HepG2 (cell line): ENCODE measurements around the gene NUP88. TPM values are rescaled to one million over a fixed set of nuclear protein-coding genes. Genes with fewer than 3 reads are reported as not detected.

ENCODE experiments used
- ATF1 ChIP-seq: IDR thresholded peaks from 2 replicates; pipeline ENCODE4 v1.6.1; 2016; ENCODE audit warnings: mild to moderate bottlenecking, control low read depth
- CREM ChIP-seq, 2 experiments: sonication (generic) in 1 of 2; formaldehyde crosslinking in 1 of 2; IDR thresholded peaks; 2 replicates each; pipeline versions ENCODE4 v1.4.0 to v1.6.1; 2016 to 2020; ENCODE audit warnings: antibody characterized with exemption in 1 of 2, mild to moderate bottlenecking in 1 of 2, missing genetic modification reagents in 1 of 2
- HDAC1 ChIP-seq: sonication (generic); formaldehyde crosslinking; IDR thresholded peaks from 2 replicates; pipeline ENCODE4 v1.5.1; 2020; ENCODE audit warnings: mild to moderate bottlenecking, missing genetic modification reagents
- HES4 ChIP-seq: sonication (generic); formaldehyde crosslinking; IDR thresholded peaks from 2 replicates; pipeline ENCODE4 v1.9.0; 2021; ENCODE audit warnings: mild to moderate bottlenecking, missing genetic modification reagents, borderline replicate concordance
- SALL2 ChIP-seq: sonication (generic); formaldehyde crosslinking; IDR thresholded peaks from 2 replicates; pipeline ENCODE4 v1.8.1; 2023; ENCODE audit warnings: mild to moderate bottlenecking, missing genetic modification reagents, inconsistent platforms
- SP5 ChIP-seq: IDR thresholded peaks from 2 replicates; pipeline ENCODE4 v1.6.1; 2016; ENCODE audit warnings: low read depth, borderline replicate concordance
- ZNF383 ChIP-seq: sonication (generic); formaldehyde crosslinking; IDR thresholded peaks from 2 replicates; pipeline ENCODE4 v1.4.0; 2020; ENCODE audit warnings: missing genetic modification reagents, mild to moderate bottlenecking, borderline replicate concordance
- ZNF83 ChIP-seq: sonication (generic); formaldehyde crosslinking; IDR thresholded peaks from 2 replicates; pipeline ENCODE4 v1.4.0; 2020; ENCODE audit warnings: missing genetic modification reagents, mild to moderate bottlenecking, borderline replicate concordance
- ZSCAN30 ChIP-seq: sonication (generic); formaldehyde crosslinking; IDR thresholded peaks from 2 replicates; pipeline ENCODE4 v1.5.0; 2020; ENCODE audit warnings: mild to moderate bottlenecking, missing genetic modification reagents
- polyA plus RNA-seq, 8 experiments: library from polyadenylated mRNA; depleted of rRNA in 3 of 8; stranded (reverse) in 7 of 8; unstranded in 1 of 8; fragments of >200 nt; fragmentation: Illumina TruSeq in 4 of 8; extraction: Trizol in 4 of 8; gene quantifications; 2 replicates each; pipeline versions ENCODE4 v1.2.1 to v1.2.3, GENCODE V29; 2011 to 2016; ENCODE audit warnings: low read depth in 4 of 8, missing spikeins in 1 of 8, mixed read lengths in 1 of 8; ENCODE audit not compliant: insufficient read depth in 1 of 8
- total RNA-seq, 5 experiments: library from RNA; depleted of rRNA; stranded (reverse); fragments of >200 nt; fragmentation: Illumina TruSeq; extraction: Trizol; gene quantifications; 2 replicates each; pipeline ENCODE4 v1.2.3, GENCODE V29; 2016; ENCODE audit warnings: low read depth in 1 of 5
- TF ChIP-seq, protein P1 (sequence below): IDR thresholded peaks from 2 replicates; pipeline ENCODE4 v1.6.1; 2012; ENCODE audit warnings: low read length, improper control_type of control experiment
- TF ChIP-seq, protein P2 (sequence below), 2 experiments: sonication (generic) in 1 of 2; formaldehyde crosslinking in 1 of 2; IDR thresholded peaks; 2 replicates each; pipeline versions ENCODE4 v1.4.0 to v1.6.1; 2016 to 2020; ENCODE audit warnings: borderline replicate concordance in 1 of 2, low read depth in 1 of 2, mild to moderate bottlenecking in 1 of 2, missing genetic modification reagents in 1 of 2
- TF ChIP-seq, protein P3 (sequence below): sonication (generic); formaldehyde crosslinking; IDR thresholded peaks from 2 replicates; pipeline ENCODE4 v1.4.0; 2020; ENCODE audit warnings: mild to moderate bottlenecking, missing genetic modification reagents, borderline replicate concordance
- TF ChIP-seq, protein P4 (sequence below): sonication (generic); formaldehyde crosslinking; IDR thresholded peaks from 2 replicates; pipeline ENCODE4 v1.5.0; 2020; ENCODE audit warnings: missing genetic modification reagents, mild to moderate bottlenecking, borderline replicate concordance

The NUP88 gene
- total and polyA plus RNA-seq, 2 of the 13 experiments (the other 11 are each of a cell fraction or from before 2014, with no cell fraction given) = 48.2 to 130 TPM

DNA sequence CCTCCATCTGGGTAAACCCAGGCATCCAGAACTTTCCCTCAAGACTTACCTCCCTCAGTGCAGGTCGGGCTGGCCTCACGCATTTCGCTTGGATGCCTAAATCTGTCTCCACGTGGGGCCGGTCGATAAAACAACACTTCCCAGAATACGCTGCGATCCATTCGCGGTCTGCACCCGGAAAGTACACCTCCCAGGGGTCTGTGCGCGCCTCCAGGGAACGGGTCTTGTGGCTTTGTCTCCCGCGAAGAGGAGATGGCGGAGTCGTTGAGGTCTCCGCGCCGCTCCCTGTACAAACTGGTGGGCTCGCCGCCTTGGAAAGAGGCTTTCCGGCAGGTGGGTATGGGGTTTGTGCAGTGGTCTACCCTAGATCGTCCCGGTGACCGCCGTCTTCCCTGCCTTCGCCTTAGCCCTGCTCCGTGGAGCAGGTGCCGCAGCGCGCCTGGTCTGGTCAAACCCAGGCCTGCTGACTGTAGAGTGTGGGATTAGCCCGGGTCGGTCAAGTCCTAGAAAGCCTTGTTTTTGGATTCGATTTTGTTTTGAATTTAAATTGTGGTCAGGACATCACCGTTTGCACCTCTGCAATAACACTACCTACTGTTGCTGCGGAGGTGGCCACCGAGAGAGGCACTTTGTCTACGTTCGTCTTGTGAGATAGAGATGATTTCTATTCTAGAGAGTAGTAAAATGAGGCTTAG lies 644 bp upstream of the NUP88 start, which contains the start of gene RPAIN (continued):
- TF ChIP-seq, protein P1, sequence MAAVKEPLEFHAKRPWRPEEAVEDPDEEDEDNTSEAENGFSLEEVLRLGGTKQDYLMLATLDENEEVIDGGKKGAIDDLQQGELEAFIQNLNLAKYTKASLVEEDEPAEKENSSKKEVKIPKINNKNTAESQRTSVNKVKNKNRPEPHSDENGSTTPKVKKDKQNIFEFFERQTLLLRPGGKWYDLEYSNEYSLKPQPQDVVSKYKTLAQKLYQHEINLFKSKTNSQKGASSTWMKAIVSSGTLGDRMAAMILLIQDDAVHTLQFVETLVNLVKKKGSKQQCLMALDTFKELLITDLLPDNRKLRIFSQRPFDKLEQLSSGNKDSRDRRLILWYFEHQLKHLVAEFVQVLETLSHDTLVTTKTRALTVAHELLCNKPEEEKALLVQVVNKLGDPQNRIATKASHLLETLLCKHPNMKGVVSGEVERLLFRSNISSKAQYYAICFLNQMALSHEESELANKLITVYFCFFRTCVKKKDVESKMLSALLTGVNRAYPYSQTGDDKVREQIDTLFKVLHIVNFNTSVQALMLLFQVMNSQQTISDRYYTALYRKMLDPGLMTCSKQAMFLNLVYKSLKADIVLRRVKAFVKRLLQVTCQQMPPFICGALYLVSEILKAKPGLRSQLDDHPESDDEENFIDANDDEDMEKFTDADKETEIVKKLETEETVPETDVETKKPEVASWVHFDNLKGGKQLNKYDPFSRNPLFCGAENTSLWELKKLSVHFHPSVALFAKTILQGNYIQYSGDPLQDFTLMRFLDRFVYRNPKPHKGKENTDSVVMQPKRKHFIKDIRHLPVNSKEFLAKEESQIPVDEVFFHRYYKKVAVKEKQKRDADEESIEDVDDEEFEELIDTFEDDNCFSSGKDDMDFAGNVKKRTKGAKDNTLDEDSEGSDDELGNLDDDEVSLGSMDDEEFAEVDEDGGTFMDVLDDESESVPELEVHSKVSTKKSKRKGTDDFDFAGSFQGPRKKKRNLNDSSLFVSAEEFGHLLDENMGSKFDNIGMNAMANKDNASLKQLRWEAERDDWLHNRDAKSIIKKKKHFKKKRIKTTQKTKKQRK = no peak
- peak; percentile 64 for TF ChIP-seq CREM (IDR thresholded peaks at IDR 0.05)
- TF ChIP-seq CREM (CRISPR knock-in tag; IDR thresholded peaks at IDR 0.05) = no peak
- peak; percentile 95 for TF ChIP-seq HDAC1 (CRISPR knock-in tag)
- TF ChIP-seq, protein P2, sequence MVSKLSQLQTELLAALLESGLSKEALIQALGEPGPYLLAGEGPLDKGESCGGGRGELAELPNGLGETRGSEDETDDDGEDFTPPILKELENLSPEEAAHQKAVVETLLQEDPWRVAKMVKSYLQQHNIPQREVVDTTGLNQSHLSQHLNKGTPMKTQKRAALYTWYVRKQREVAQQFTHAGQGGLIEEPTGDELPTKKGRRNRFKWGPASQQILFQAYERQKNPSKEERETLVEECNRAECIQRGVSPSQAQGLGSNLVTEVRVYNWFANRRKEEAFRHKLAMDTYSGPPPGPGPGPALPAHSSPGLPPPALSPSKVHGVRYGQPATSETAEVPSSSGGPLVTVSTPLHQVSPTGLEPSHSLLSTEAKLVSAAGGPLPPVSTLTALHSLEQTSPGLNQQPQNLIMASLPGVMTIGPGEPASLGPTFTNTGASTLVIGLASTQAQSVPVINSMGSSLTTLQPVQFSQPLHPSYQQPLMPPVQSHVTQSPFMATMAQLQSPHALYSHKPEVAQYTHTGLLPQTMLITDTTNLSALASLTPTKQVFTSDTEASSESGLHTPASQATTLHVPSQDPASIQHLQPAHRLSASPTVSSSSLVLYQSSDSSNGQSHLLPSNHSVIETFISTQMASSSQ (IDR thresholded peaks at IDR 0.05; ENCODE audit: low read depth) = no peak
- TF ChIP-seq, protein P2 (CRISPR knock-in tag; IDR thresholded peaks at IDR 0.05; ENCODE audit: borderline replicate concordance) = no peak
- peak; percentile 10; the same call in 1 of the 2 replicates for TF ChIP-seq SP5
- TF ChIP-seq SALL2 (CRISPR knock-in tag) = no peak
- peak; percentile 75 for TF ChIP-seq ATF1
- TF ChIP-seq, protein P3, sequence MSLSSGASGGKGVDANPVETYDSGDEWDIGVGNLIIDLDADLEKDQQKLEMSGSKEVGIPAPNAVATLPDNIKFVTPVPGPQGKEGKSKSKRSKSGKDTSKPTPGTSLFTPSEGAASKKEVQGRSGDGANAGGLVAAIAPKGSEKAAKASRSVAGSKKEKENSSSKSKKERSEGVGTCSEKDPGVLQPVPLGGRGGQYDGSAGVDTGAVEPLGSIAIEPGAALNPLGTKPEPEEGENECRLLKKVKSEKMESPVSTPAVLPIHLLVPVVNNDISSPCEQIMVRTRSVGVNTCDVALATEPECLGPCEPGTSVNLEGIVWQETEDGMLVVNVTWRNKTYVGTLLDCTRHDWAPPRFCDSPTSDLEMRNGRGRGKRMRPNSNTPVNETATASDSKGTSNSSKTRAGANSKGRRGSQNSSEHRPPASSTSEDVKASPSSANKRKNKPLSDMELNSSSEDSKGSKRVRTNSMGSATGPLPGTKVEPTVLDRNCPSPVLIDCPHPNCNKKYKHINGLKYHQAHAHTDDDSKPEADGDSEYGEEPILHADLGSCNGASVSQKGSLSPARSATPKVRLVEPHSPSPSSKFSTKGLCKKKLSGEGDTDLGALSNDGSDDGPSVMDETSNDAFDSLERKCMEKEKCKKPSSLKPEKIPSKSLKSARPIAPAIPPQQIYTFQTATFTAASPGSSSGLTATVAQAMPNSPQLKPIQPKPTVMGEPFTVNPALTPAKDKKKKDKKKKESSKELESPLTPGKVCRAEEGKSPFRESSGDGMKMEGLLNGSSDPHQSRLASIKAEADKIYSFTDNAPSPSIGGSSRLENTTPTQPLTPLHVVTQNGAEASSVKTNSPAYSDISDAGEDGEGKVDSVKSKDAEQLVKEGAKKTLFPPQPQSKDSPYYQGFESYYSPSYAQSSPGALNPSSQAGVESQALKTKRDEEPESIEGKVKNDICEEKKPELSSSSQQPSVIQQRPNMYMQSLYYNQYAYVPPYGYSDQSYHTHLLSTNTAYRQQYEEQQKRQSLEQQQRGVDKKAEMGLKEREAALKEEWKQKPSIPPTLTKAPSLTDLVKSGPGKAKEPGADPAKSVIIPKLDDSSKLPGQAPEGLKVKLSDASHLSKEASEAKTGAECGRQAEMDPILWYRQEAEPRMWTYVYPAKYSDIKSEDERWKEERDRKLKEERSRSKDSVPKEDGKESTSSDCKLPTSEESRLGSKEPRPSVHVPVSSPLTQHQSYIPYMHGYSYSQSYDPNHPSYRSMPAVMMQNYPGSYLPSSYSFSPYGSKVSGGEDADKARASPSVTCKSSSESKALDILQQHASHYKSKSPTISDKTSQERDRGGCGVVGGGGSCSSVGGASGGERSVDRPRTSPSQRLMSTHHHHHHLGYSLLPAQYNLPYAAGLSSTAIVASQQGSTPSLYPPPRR (CRISPR knock-in tag) = no peak
- TF ChIP-seq ZNF83 = 0 out of 2 replicates have a peak, but pooled peaks have one; percentile 71
- peak; percentile 80; the same call in 1 of the 2 replicates for TF ChIP-seq HES4 (CRISPR knock-in tag)
- TF ChIP-seq ZNF383 = no peak; the same call in 1 of the 2 replicates
- no peak for TF ChIP-seq ZSCAN30
- TF ChIP-seq, protein P4, sequence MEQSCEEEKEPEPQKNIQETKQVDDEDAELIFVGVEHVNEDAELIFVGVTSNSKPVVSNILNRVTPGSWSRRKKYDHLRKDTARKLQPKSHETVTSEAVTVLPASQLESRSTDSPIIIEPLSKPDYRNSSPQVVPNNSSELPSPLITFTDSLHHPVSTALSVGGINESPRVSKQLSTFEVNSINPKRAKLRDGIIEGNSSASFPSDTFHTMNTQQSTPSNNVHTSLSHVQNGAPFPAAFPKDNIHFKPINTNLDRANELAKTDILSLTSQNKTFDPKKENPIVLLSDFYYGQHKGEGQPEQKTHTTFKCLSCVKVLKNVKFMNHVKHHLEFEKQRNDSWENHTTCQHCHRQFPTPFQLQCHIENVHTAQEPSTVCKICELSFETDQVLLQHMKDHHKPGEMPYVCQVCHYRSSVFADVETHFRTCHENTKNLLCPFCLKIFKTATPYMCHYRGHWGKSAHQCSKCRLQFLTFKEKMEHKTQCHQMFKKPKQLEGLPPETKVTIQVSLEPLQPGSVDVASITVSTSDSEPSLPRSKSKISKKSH = no peak
